ENCODE results near the gene CHST5. TPM values are rescaled to one million over a fixed set of nuclear protein-coding genes. Genes with fewer than 3 reads are reported as not detected.
"Not testable (repeated sequence)": the region's sequence is repeated elsewhere in the genome, so short reads cannot be mapped to it uniquely, and the experiment has no call there.

The CHST5 gene
- total and polyA plus RNA-seq, 2 experiments from 2014 or later, result not detected

DNA sequence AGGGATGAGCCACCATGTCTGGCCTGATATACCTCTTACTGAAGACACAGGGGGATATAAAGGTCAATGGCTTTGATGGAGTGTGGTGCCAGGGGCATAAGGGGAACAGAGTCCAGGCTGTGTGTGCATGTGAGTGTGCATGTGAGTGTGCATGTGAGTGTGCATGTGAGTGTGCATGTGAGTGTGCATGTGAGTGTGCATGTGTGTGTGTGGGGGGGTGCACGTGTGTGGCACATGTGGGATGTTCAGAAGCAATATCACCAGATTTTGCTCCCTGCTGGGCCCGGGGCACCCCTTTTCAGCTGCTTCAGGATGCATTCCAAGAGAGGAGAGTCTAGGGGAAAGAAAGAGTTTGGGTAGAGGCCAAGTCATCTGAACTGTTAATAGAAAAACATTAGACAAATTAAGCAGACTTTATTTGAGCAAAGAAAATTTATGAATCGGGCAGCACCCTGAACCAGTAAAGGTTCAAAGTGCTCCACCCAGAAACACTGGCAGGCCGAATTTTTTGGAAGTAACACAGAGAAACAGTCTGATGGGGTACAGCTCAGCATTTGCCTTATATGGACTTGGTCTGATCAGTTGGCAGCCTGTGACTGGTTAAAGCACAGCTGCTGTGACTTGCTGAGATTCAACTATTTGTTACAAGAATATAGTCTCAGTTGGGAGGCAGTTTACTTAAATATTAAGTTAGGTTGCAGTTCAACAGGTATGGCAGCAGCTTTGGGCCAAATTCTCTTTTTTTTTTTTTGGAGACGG is 9.7 kb downstream of the CHST5 start:
- Histone ChIP-seq H3K27me3 (no peaks in the 10 kb centered on the region), H3K4me3 (no peak overlapping the region), H3K4me2 (no peak overlapping the region), H2AFZ (no peak overlapping the region), H3K9me3 (ENCODE audit: low read depth) (no peaks in the 10 kb centered on the region), H3K36me3 (replicated peaks; ENCODE audit: insufficient read depth, low read depth) (no peaks in the 10 kb centered on the region), H3K4me1 (ENCODE audit: insufficient read depth) (no peaks in the 10 kb centered on the region), H3K27ac (no peak overlapping the region), H3K9me2 (replicated peaks; ENCODE audit: insufficient read depth) (no peaks in the 10 kb centered on the region), H4K20me1 (ENCODE audit: insufficient read depth, poor library complexity, severe bottlenecking) (no peaks in the 10 kb centered on the region), H3K79me2 (no peaks in the 10 kb centered on the region)
- no peak for DNase-seq (ENCODE audit: low spot score)
- WGBS (ENCODE audit: low lambda C conversion rate, missing lambda C conversion rate), result 96% methylated on average over 5 of the region's 5 CpGs
- TF ChIP-seq EZH2 (IDR thresholded peaks at IDR 0.05; ENCODE audit: borderline replicate concordance), result no peak
- TF ChIP-seq EZH2phosphoT487 (IDR thresholded peaks at IDR 0.05; ENCODE audit: low read depth, severe bottlenecking, unreplicated experiment), result no peak
- no peak for TF ChIP-seq CTCF (IDR thresholded peaks at IDR 0.05; ENCODE audit: poor library complexity)

DNA sequence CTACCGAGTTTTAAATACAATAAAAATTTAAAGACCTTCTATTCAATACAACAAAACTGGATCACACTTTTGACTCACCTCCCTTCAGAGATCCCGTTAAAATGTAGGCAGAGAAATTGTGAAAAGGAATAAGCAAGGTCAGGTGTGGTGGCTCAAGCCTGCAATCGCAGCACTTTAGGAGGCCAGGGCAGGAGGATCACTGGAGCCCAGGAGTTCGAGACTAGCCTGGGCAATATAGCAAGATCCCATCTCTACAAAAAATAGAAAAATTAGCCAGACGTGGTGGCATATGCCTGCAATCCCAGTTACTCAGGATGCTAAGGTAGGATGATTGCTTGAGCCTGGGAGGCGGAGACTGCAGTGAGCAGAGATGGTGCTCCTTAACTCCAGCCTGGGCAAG is 16.7 kb downstream of the CHST5 start:
- H3K79me2 ChIP-seq, result no peaks in the 10 kb centered on the region
- H3K4me3 ChIP-seq, result no peak overlapping the region
- no peak overlapping the region for H3K27ac ChIP-seq
- no peaks in the 10 kb centered on the region for H3K9me2 ChIP-seq (replicated peaks; ENCODE audit: insufficient read depth)
- no peaks in the 10 kb centered on the region for H3K4me1 ChIP-seq (ENCODE audit: insufficient read depth)
- DNase-seq (ENCODE audit: low spot score), result no peak
- H4K20me1 ChIP-seq (ENCODE audit: insufficient read depth, poor library complexity, severe bottlenecking), result no peaks in the 10 kb centered on the region
- TF ChIP-seq EZH2 (IDR thresholded peaks at IDR 0.05; ENCODE audit: borderline replicate concordance), result no peak
- no peak overlapping the region for H3K4me2 ChIP-seq
- no peak overlapping the region for H2AFZ ChIP-seq
- 91% methylated on average over 6 of the region's 6 CpGs for WGBS (ENCODE audit: low lambda C conversion rate, missing lambda C conversion rate)
- H3K9me3 ChIP-seq (ENCODE audit: low read depth), result no peaks in the 10 kb centered on the region
- H3K27me3 ChIP-seq, result no peaks in the 10 kb centered on the region
- no peaks in the 10 kb centered on the region for H3K36me3 ChIP-seq (replicated peaks; ENCODE audit: insufficient read depth, low read depth)

DNA sequence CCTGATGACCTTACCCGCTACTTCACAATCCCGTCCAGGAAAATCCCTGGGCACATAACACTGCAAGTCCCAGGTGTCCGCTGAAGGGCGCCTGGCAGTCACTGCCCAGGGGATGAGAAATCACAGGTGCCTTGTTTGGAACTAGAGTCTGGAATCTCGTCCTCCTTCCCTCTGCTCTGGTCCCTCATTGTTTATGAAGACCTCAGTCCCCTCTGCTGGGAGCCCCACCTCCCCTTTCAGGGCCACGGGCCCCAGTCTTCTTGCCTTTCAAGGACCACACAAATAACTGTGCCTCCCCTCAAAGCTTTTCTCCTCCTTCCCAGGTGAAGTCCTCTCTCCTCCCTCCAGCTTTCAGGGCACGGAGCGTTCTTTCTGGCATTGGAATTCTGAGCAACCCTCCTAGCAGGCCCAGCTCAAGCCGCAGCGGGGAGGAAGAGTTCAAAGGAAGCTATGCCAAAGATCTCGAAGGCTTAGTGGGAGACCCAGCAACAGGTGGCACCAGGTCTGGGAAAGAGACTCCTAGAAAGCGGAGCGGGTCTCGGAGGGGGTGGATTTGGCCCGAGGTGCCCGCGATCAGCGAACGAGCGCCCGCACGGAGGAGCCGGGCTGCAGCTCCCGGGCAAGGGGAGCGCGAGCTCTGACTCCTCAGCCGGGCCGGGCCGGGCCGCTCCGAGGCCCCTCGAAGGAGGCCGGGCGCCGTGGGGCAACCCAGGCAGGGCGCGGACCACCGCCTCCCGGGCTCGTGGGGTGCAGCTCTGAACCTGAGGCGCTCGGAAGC is 19.5 kb downstream of the CHST5 start:
- H3K79me2 ChIP-seq; H3K9me2 ChIP-seq (replicated peaks; ENCODE audit: insufficient read depth); H3K4me1 ChIP-seq (ENCODE audit: insufficient read depth); H3K27me3 ChIP-seq; H3K36me3 ChIP-seq (replicated peaks; ENCODE audit: insufficient read depth, low read depth); H3K9me3 ChIP-seq (ENCODE audit: low read depth); H4K20me1 ChIP-seq (ENCODE audit: insufficient read depth, poor library complexity, severe bottlenecking): not testable (repeated sequence)
- peak overlapping the region; percentile 88 for H3K27ac ChIP-seq
- H3K4me2 ChIP-seq, result peak overlapping the region; percentile 81
- H3K4me3 ChIP-seq, result peak overlapping the region; percentile 43
- peak overlapping the region; percentile 40 for H2AFZ ChIP-seq
- 12% methylated on average over 25 of the region's 42 CpGs for WGBS (ENCODE audit: low lambda C conversion rate, missing lambda C conversion rate)
- peak; percentile 61 for DNase-seq (ENCODE audit: low spot score)

GRCh38 chr16:75514296-75514695 is 21.6 kb downstream of the CHST5 start:
- no peak overlapping the region for H3K27ac ChIP-seq
- H3K79me2 ChIP-seq, result no peaks in the 10 kb centered on the region
- H3K9me3 ChIP-seq (ENCODE audit: low read depth), result no peaks in the 10 kb centered on the region
- WGBS (ENCODE audit: low lambda C conversion rate, missing lambda C conversion rate), result 97% methylated on average over 11 of the region's 11 CpGs
- no peak overlapping the region for H2AFZ ChIP-seq
- no peak overlapping the region for H3K4me2 ChIP-seq
- no peaks in the 10 kb centered on the region for H3K27me3 ChIP-seq
- H4K20me1 ChIP-seq (ENCODE audit: insufficient read depth, poor library complexity, severe bottlenecking), result no peaks in the 10 kb centered on the region
- DNase-seq (ENCODE audit: low spot score), result no peak
- no peaks in the 10 kb centered on the region for H3K4me1 ChIP-seq (ENCODE audit: insufficient read depth)
- no peaks in the 10 kb centered on the region for H3K9me2 ChIP-seq (replicated peaks; ENCODE audit: insufficient read depth)
- TF ChIP-seq CTCF (IDR thresholded peaks at IDR 0.05; ENCODE audit: poor library complexity), result no peak
- no peak for TF ChIP-seq EZH2phosphoT487 (IDR thresholded peaks at IDR 0.05; ENCODE audit: low read depth, severe bottlenecking, unreplicated experiment)
- no peak for TF ChIP-seq EZH2 (IDR thresholded peaks at IDR 0.05; ENCODE audit: borderline replicate concordance)
- no peak overlapping the region for H3K4me3 ChIP-seq
- no peaks in the 10 kb centered on the region for H3K36me3 ChIP-seq (replicated peaks; ENCODE audit: insufficient read depth, low read depth)

Measured in hepatocyte (in vitro differentiated cells).